Measurements from ENCODE around the gene NUCB1. TPM values are rescaled to one million over a fixed set of nuclear protein-coding genes. Genes with fewer than 3 reads are reported as not detected.

Gene NUCB1
- total RNA-seq, 1 experiment from 2014 or later, result 162 TPM

GRCh38 chr19:48934837-48935236, 34.7 kb downstream of the NUCB1 start:
- Mint-ChIP-seq H3K27ac (ENCODE audit: unreplicated experiment) (no peak overlapping the region), H3K4me1 (ENCODE audit: low read depth, unreplicated experiment) (peaks cover 10% of the 10 kb centered on the region), H3K27me3 (ENCODE audit: unreplicated experiment) (no peaks in the 10 kb centered on the region), H3K36me3 (ENCODE audit: insufficient read depth, unreplicated experiment) (peaks cover 9% of the 10 kb centered on the region), H3K9me3 (ENCODE audit: low read depth, unreplicated experiment) (no peaks in the 10 kb centered on the region), H3K4me3 (ENCODE audit: low read depth, unreplicated experiment) (no peak overlapping the region)
- DNase-seq, result no peak
- no peak for TF ChIP-seq CTCF (IDR thresholded peaks at IDR 0.05; ENCODE audit: unreplicated experiment)
- no TSS peak for BruUV-seq (replicated peaks)
- CTCF ChIA-PET, result interaction anchor here (0.6 kb wide), 1 partner anchor 55 kb away, joined by 3 read pairs; no protein-coding TSS in a partner anchor
- intact Hi-C loops (cut with micrococcal nuclease; ENCODE audit: unreplicated experiment), result no loop called here

GRCh38 chr19:48935864-48936263, 35.8 kb downstream of the NUCB1 start:
- TF ChIP-seq CTCF (IDR thresholded peaks at IDR 0.05; ENCODE audit: unreplicated experiment), result no peak
- Mint-ChIP-seq H3K9me3 (ENCODE audit: low read depth, unreplicated experiment) (no peaks in the 10 kb centered on the region), H3K27ac (ENCODE audit: unreplicated experiment) (no peak overlapping the region), H3K4me3 (ENCODE audit: low read depth, unreplicated experiment) (no peak overlapping the region), H3K27me3 (ENCODE audit: unreplicated experiment) (no peaks in the 10 kb centered on the region), H3K36me3 (ENCODE audit: insufficient read depth, unreplicated experiment) (peaks cover 8% of the 10 kb centered on the region), H3K4me1 (ENCODE audit: low read depth, unreplicated experiment) (peaks cover 10% of the 10 kb centered on the region)
- CTCF ChIA-PET, result no interaction called here
- no peak for DNase-seq
- intact Hi-C loops (cut with micrococcal nuclease; ENCODE audit: unreplicated experiment), result no loop called here
- BruUV-seq (replicated peaks), result no TSS peak

- intact Hi-C loops (cut with micrococcal nuclease; ENCODE audit: unreplicated experiment), result no loop called here
- no peak overlapping the region for H3K4me3 Mint-ChIP-seq (ENCODE audit: low read depth, unreplicated experiment)
- H3K27me3 Mint-ChIP-seq (ENCODE audit: unreplicated experiment), result no peaks in the 10 kb centered on the region
- H3K36me3 Mint-ChIP-seq (ENCODE audit: insufficient read depth, unreplicated experiment), result peaks cover 6% of the 10 kb centered on the region
- H3K4me1 Mint-ChIP-seq (ENCODE audit: low read depth, unreplicated experiment), result peaks cover 10% of the 10 kb centered on the region
- BruUV-seq (replicated peaks), result no TSS peak
- CTCF ChIA-PET, result no interaction called here
- no peak for TF ChIP-seq CTCF (IDR thresholded peaks at IDR 0.05; ENCODE audit: unreplicated experiment)
- H3K9me3 Mint-ChIP-seq (ENCODE audit: low read depth, unreplicated experiment), result no peaks in the 10 kb centered on the region
- no peak overlapping the region for H3K27ac Mint-ChIP-seq (ENCODE audit: unreplicated experiment)
- no peak for DNase-seq
Measured at GRCh38 chr19:48938256-48938655, 38.1 kb downstream of the NUCB1 start.

- CTCF ChIA-PET, result interaction anchor here (0.6 kb wide), 1 partner anchor 542 kb away, joined by 3 read pairs; no protein-coding TSS in a partner anchor
- H3K4me1 Mint-ChIP-seq (ENCODE audit: low read depth, unreplicated experiment), result no peaks in the 10 kb centered on the region
Measured at GRCh38 chr19:48940902-48941301, 40.8 kb downstream of the NUCB1 start.

More at GRCh38 chr19:48940902-48941301, 40.8 kb downstream of the NUCB1 start:
- Mint-ChIP-seq H3K27me3 (ENCODE audit: unreplicated experiment) (no peaks in the 10 kb centered on the region), H3K4me3 (ENCODE audit: low read depth, unreplicated experiment) (no peak overlapping the region), H3K27ac (ENCODE audit: unreplicated experiment) (no peak overlapping the region), H3K9me3 (ENCODE audit: low read depth, unreplicated experiment) (no peaks in the 10 kb centered on the region), H3K36me3 (ENCODE audit: insufficient read depth, unreplicated experiment) (no peaks in the 10 kb centered on the region)
- no peak for TF ChIP-seq CTCF (IDR thresholded peaks at IDR 0.05; ENCODE audit: unreplicated experiment)
- intact Hi-C loops (cut with micrococcal nuclease; ENCODE audit: unreplicated experiment), result no loop called here
- no peak for DNase-seq
- no TSS peak for BruUV-seq (replicated peaks)

All from Calu3 (cell line).